ENCODE results near the gene RUNDC3A.
A peak's percentile ranks its signal among the peaks of the same experiment; 100 is the strongest.
"Not testable (repeated sequence)": the region's sequence is repeated elsewhere in the genome, so short reads cannot be mapped to it uniquely, and the experiment has no call there.

Gene RUNDC3A

DNA sequence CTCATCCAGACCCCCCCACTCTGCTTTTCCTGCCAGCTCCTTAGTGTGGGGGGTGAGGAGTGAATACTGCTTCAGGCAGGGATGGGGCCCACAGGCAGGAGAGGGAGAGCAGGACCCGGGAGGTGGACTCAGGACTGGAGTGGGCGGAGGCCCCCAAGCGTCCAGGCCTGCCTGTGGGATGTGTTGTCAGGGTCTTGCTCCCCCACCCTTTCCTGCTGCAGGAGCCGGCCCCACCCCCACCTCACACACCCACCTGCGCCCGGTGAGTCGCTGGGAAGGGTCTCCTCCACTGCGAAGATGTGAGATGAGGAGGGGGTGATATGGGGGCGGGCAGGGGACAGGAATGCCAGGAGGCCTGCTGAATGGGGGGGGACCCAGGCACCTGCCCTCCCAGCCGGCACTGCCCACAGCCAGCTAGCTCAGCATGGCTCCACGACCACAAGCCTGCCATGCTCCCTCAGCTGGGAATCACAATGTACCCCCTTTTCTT lies 54.1 kb downstream of the RUNDC3A start:
- peaks cover 18% of the 10 kb centered on the region for H3K27me3 ChIP-seq (ENCODE audit: low read depth, low read length)
- TF ChIP-seq EZH2phosphoT487 (IDR thresholded peaks at IDR 0.05; ENCODE audit: low read depth) = no peak
- TF ChIP-seq CTCF (IDR thresholded peaks at IDR 0.05; ENCODE audit: low read depth, low read length) = no peak
- H3K9me3 ChIP-seq (ENCODE audit: insufficient read depth, low read length) = no peaks in the 10 kb centered on the region
- no peak overlapping the region for H2AFZ ChIP-seq (ENCODE audit: low read depth, low read length)
- no peaks in the 10 kb centered on the region for H3K36me3 ChIP-seq (replicated peaks; ENCODE audit: low read depth, low read length)
- H3K4me3 ChIP-seq (ENCODE audit: low read length) = peak overlapping the region; percentile 93
- peak overlapping the region; percentile 93 for H3K4me2 ChIP-seq (ENCODE audit: low read length)
- H3K79me2 ChIP-seq (ENCODE audit: low read length) = no peaks in the 10 kb centered on the region
- no peak overlapping the region for H3K27ac ChIP-seq (ENCODE audit: low read length)
- H3K9ac ChIP-seq (ENCODE audit: low read length) = peak overlapping the region; percentile 86
- peaks cover 7% of the 10 kb centered on the region for H3K4me1 ChIP-seq (ENCODE audit: low read length)
- H4K20me1 ChIP-seq (ENCODE audit: insufficient read depth, low read length) = no peaks in the 10 kb centered on the region

DNA sequence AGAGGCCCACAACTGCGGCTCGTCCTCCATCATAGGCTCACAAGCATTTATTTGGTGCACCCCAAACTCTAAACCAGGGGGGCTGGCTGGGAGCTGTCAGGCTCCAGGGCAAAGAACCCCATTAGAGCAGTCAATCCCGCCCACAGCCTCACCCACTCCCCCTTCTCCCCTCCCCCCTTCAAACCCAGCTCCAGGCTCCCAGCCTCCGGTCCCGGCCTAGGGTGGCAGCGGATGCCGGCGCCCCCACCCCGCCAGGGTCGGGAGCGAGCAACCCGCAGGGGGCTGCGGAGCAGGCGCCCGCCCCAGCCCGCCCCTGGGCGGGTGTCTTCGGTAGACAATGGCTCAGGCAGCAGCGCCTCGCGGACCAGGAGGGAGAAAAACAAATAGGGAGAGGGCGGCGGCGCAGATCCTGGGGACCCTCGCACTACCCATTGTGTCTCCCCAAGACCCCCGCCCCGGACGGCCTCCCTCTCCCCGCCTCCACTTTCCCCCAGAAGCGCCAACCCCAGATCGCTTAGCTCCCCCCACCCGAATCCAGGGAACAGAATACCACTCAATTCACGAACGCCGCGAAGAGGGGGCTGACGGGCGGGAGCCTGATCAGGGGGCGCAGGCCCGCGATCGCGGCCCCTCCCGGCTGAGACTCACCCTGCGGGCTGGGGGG lies 54.7 kb downstream of the RUNDC3A start:
- Histone ChIP-seq H3K9me3 (ENCODE audit: insufficient read depth, low read length) (no peaks in the 10 kb centered on the region), H3K79me2 (ENCODE audit: low read length) (no peaks in the 10 kb centered on the region), H3K27me3 (ENCODE audit: low read depth, low read length) (peaks cover 19% of the 10 kb centered on the region), H3K4me3 (ENCODE audit: low read length) (peak overlapping the region; percentile 93), H4K20me1 (ENCODE audit: insufficient read depth, low read length) (no peaks in the 10 kb centered on the region), H3K9ac (ENCODE audit: low read length) (peak overlapping the region; percentile 86), H3K36me3 (replicated peaks; ENCODE audit: low read depth, low read length) (no peaks in the 10 kb centered on the region), H2AFZ (ENCODE audit: low read depth, low read length) (peak overlapping the region; percentile 73), H3K27ac (ENCODE audit: low read length) (no peak overlapping the region), H3K4me2 (ENCODE audit: low read length) (peak overlapping the region; percentile 93), H3K4me1 (ENCODE audit: low read length) (peaks cover 7% of the 10 kb centered on the region)
- TF ChIP-seq EZH2phosphoT487 (IDR thresholded peaks at IDR 0.05; ENCODE audit: low read depth) (no peak), CTCF (IDR thresholded peaks at IDR 0.05; ENCODE audit: low read depth, low read length) (no peak)

GRCh38 chr17:44363613-44364159 lies 55.3 kb downstream of the RUNDC3A start, which contains the start of gene FAM171A2:
Gene FAM171A2, minus strand, starts transcription at chr17:44363853. Its CDS starts 139 bp downstream, at chr17:44363714.
- peak within 1 kb of the TSS; percentile 73 for H2AFZ ChIP-seq (ENCODE audit: low read depth, low read length)
- H3K36me3 ChIP-seq (replicated peaks; ENCODE audit: low read depth, low read length) = no peaks in the 10 kb centered on the region
- H3K9ac ChIP-seq (ENCODE audit: low read length) = peak within 1 kb of the TSS; percentile 86
- H3K4me1 ChIP-seq (ENCODE audit: low read length) = peaks cover 7% of the 10 kb centered on the region
- peak within 1 kb of the TSS; percentile 93 for H3K4me2 ChIP-seq (ENCODE audit: low read length)
- H4K20me1 ChIP-seq (ENCODE audit: insufficient read depth, low read length) = no peaks in the 10 kb centered on the region
- no peaks in the 10 kb centered on the region for H3K79me2 ChIP-seq (ENCODE audit: low read length)
- peak within 1 kb of the TSS; percentile 93 for H3K4me3 ChIP-seq (ENCODE audit: low read length)
- peaks cover 19% of the 10 kb centered on the region for H3K27me3 ChIP-seq (ENCODE audit: low read depth, low read length)
- TF ChIP-seq CTCF (IDR thresholded peaks at IDR 0.05; ENCODE audit: low read depth, low read length) (peak; percentile 45), EZH2phosphoT487 (IDR thresholded peaks at IDR 0.05; ENCODE audit: low read depth) (no peak)
- no peak within 1 kb of the TSS for H3K27ac ChIP-seq (ENCODE audit: low read length)
- H3K9me3 ChIP-seq (ENCODE audit: insufficient read depth, low read length) = no peaks in the 10 kb centered on the region

GRCh38 chr17:44365051-44365450 lies 56.6 kb downstream of the RUNDC3A start:
- not testable (repeated sequence) for H3K27ac ChIP-seq (ENCODE audit: low read length); H3K4me2 ChIP-seq (ENCODE audit: low read length); H3K9ac ChIP-seq (ENCODE audit: low read length); H3K4me1 ChIP-seq (ENCODE audit: low read length); H3K4me3 ChIP-seq (ENCODE audit: low read length); H3K79me2 ChIP-seq (ENCODE audit: low read length); H2AFZ ChIP-seq (ENCODE audit: low read depth, low read length); H4K20me1 ChIP-seq (ENCODE audit: insufficient read depth, low read length); H3K9me3 ChIP-seq (ENCODE audit: insufficient read depth, low read length); H3K36me3 ChIP-seq (replicated peaks; ENCODE audit: low read depth, low read length)
- H3K27me3 ChIP-seq (ENCODE audit: low read depth, low read length) = peaks cover 19% of the 10 kb centered on the region

All from OCI-LY3 (cell line).